Neural progenitor cell (in vitro differentiated cells): Measurements from ENCODE around the gene IGLL5.

Experiments used
- CTCF ChIP-seq: fragments of 200-600 bp; sonication (generic); IDR thresholded peaks from 2 replicates; pipeline ENCODE4 v1.5.1; 2017; ENCODE audit warnings: antibody characterized with exemption, mild to moderate bottlenecking
- EZH2 ChIP-seq: fragments of 200-600 bp; sonication (generic); IDR thresholded peaks from 2 replicates; pipeline ENCODE4 v1.6.1; 2017; ENCODE audit warnings: antibody characterized with exemption, mild to moderate bottlenecking, moderate library complexity
- EZH2phosphoT487 ChIP-seq: fragments of 200-600 bp; sonication (generic); IDR thresholded peaks from 2 replicates; pipeline ENCODE4 v1.6.1; 2017; ENCODE audit warnings: antibody characterized with exemption

- TF ChIP-seq EZH2phosphoT487 (no peak), CTCF (no peak), EZH2 (no peak)
Measured at GRCh38 chr22:22933807-22934542, 46.4 kb downstream of the IGLL5 start.
